GM06990 (cell line): ENCODE measurements around the gene CNGA2.

Experiments
- DNase-seq: peaks from one replicate; pipeline ENCODE4 v3.0.0-alpha.2; 2011; ENCODE audit not compliant: insufficient read length; ENCODE audit errors: extremely low read depth
- H3K27me3 ChIP-seq: replicated peaks from 2 replicates; pipeline ENCODE4 v1.6.0; 2011; ENCODE audit warnings: low read length; ENCODE audit not compliant: control insufficient read depth, insufficient read depth
- H3K36me3 ChIP-seq: 2 replicates; pipeline ENCODE4 v1.5.1; 2011; ENCODE audit warnings: low read length; ENCODE audit not compliant: control insufficient read depth, insufficient read depth
- H3K4me3 ChIP-seq: replicated peaks from 2 replicates; pipeline ENCODE4 v1.5.1; 2011; ENCODE audit warnings: low read depth, mild to moderate bottlenecking, control low read depth, low read length
- TF ChIP-seq, protein P1 (sequence below): IDR thresholded peaks from 2 replicates; pipeline ENCODE4 v1.5.1; 2011; ENCODE audit warnings: low read length, control low read depth, mild to moderate bottlenecking, inconsistent platforms; ENCODE audit not compliant: insufficient read depth, poor library complexity, severe bottlenecking

CNGA2 gene

DNA sequence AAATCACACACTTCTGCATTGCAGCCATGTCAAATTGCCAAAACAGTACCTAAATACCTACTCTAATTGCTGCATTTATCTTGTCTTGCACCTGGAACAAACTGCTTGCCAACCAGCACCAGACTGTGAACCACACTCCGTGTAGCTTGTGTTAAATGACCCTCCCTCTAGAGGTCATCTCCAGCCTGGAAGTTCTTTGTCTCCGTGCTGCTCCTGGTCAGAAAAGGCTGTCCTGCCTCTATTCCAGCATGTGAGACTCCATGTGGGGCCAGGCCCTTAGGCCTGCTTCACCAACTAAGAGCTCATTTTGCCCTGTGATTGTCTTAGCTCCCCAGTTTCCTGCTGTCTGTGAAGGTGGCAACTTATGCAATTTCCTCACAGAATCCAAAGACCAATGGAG is 28.3 kb downstream of the CNGA2 start:
- Histone ChIP-seq H3K36me3 (no peaks in the 10 kb centered on the region), H3K4me3 (no peak overlapping the region), H3K27me3 (no peaks in the 10 kb centered on the region)
- TF ChIP-seq, protein P1, sequence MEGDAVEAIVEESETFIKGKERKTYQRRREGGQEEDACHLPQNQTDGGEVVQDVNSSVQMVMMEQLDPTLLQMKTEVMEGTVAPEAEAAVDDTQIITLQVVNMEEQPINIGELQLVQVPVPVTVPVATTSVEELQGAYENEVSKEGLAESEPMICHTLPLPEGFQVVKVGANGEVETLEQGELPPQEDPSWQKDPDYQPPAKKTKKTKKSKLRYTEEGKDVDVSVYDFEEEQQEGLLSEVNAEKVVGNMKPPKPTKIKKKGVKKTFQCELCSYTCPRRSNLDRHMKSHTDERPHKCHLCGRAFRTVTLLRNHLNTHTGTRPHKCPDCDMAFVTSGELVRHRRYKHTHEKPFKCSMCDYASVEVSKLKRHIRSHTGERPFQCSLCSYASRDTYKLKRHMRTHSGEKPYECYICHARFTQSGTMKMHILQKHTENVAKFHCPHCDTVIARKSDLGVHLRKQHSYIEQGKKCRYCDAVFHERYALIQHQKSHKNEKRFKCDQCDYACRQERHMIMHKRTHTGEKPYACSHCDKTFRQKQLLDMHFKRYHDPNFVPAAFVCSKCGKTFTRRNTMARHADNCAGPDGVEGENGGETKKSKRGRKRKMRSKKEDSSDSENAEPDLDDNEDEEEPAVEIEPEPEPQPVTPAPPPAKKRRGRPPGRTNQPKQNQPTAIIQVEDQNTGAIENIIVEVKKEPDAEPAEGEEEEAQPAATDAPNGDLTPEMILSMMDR: no peak
- no peak for DNase-seq

DNA sequence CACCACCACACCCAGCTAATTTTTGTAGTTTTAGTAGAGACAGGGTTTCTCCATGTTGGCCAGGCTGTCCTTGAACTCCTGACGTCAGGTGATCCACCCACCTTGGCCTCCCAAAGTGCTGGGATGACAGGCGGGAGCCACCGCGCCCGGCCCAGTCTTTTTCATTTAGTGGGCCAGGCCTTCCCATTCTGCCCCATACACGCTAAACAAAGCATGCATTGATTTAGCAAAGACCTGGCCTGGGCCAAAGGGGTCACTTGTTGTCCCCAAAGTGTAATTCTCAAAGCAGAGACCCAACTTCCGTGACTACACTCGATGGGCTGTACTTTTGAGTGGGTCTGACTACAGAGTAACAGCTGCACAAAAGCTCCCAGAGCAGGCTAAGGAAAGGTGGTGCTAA is 29.2 kb downstream of the CNGA2 start:
- Histone ChIP-seq H3K27me3 (no peaks in the 10 kb centered on the region), H3K36me3 (no peaks in the 10 kb centered on the region), H3K4me3 (no peak overlapping the region)
- DNase-seq: no peak
- TF ChIP-seq, protein P1: no peak

DNA sequence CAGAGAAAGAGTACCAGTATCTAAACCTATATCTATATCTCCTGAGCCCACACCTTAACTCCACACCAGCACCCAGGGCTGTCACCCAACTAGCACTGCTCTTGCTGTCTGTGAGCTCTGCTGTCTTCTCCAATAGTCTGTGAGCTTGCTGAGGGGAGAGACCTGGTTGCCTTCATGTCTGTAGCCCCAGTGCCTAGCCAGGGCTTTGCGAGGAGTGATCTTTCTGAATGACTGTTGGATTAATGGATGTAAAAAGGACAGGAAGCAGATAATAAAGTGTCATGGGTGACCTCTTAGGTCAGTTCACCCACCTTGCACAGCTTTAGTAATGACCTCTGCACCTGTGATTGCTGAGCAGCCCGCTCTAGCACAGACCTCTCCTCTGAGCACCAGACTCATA is 30.5 kb downstream of the CNGA2 start:
- TF ChIP-seq, protein P1: no peak
- no peaks in the 10 kb centered on the region for H3K36me3 ChIP-seq
- H3K4me3 ChIP-seq: no peak overlapping the region
- H3K27me3 ChIP-seq: no peaks in the 10 kb centered on the region
- DNase-seq: no peak

DNA sequence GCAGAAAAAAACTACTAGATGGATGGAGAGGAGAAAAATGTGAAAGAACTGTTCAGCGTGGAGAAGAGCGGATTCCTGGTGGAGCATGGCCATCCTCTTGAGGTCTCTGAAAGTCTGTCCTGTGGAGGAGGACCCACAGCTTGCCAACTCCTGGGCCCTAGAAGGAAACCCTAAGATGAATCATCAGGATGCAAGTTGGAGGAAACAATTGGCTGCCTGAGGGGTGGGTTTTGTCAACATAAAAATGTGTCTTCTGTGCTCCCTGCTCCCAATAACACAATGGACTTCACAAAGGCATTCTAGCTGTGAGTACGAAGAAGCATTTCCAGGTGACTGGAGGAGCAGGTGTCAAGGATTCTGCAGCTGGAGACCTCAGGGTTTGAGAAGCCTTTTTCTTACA is 37.2 kb downstream of the CNGA2 start:
- no peaks in the 10 kb centered on the region for H3K36me3 ChIP-seq
- TF ChIP-seq, protein P1: no peak
- no peak overlapping the region for H3K4me3 ChIP-seq
- no peak for DNase-seq
- H3K27me3 ChIP-seq: 0 out of 2 replicates have a peak, but pooled peaks cover 2% of the 10 kb centered on the region

DNA sequence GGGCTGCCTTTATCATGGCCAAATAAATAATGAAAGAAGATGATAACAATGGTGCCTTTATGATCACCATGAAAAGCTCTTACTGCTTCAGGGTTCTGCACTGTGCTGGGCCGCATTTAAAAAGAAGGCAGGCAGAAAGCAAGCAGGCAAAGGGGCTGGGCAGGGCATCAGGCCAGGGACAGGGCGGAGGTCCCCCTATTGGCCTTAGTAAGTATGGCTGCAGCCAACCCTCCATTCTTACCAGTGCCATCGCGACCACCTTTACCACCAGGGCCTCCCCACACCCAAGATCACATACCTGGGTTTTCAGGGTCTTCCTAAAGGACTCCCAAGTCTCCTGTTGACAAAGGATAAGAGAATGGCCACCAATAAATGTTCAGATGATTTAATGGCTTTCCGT is 38.9 kb downstream of the CNGA2 start:
- no peaks in the 10 kb centered on the region for H3K36me3 ChIP-seq
- TF ChIP-seq, protein P1: peak; percentile 17
- H3K27me3 ChIP-seq: 0 out of 2 replicates have a peak, but pooled peaks cover 2% of the 10 kb centered on the region
- H3K4me3 ChIP-seq: no peak overlapping the region
- DNase-seq: no peak

DNA sequence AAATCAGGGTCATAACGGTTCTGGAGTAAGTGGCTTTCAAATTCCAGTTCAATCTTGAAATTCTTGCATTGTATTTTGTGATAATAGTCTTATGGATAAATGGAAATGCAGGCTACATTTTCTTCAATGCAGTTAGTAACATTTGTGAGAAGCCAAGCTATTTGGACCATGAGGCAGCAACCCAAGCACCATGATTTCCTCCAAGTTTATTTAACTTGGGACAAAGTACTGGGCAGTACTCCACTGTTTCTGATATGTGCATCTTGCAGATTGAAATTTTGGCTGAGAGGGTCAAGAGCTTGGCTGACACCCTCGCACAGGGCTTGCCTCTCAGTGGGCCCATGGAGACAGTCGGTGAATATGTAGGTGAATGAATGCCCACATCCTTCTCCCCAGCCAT is 39.9 kb downstream of the CNGA2 start:
- Histone ChIP-seq H3K36me3 (no peaks in the 10 kb centered on the region), H3K27me3 (0 out of 2 replicates have a peak, but pooled peaks cover 2% of the 10 kb centered on the region), H3K4me3 (no peak overlapping the region)
- DNase-seq: no peak
- TF ChIP-seq, protein P1: no peak
